Keratinocyte (primary cell): ENCODE data around the gene S100P.

Source experiments
- CTCF ChIP-seq, 3 experiments: IDR thresholded peaks in 1 of 3; conservative IDR thresholded peaks in 1 of 3; optimal IDR thresholded peaks in 1 of 3; 2 replicates in 2 of 3; 3 replicates in 1 of 3; pipeline versions ENCODE3 to v1.5.1; 2011; ENCODE audit warnings: low read length in 3 of 3, mild to moderate bottlenecking in 3 of 3, moderate library complexity in 2 of 3, control low read depth in 1 of 3, inconsistent platforms in 1 of 3; ENCODE audit not compliant: insufficient read depth in 2 of 3; ENCODE audit errors: extremely low read depth in 1 of 3
- EZH2 ChIP-seq: IDR thresholded peaks from one replicate; pipeline ENCODE4 v1.6.1; 2012; ENCODE audit warnings: inconsistent platforms, mild to moderate bottlenecking, low read length, moderate library complexity

- TF ChIP-seq CTCF (optimal IDR thresholded peaks at IDR 0.05 in 1 of 3, IDR thresholded peaks at IDR 0.05 in 1 of 3, conservative IDR thresholded peaks at IDR 0.05 in 1 of 3; ENCODE audit: extremely low read depth in 1 of 3, insufficient read depth in 2 of 3, low read length in 3 of 3) (no peak), EZH2 (no peak)
Measured at GRCh38 chr4:6668391-6668790, 25.3 kb upstream of the S100P start.
